HepG2 (cell line): ENCODE results near the gene TMEM87B. TPM values are rescaled to one million over a fixed set of nuclear protein-coding genes. Genes with fewer than 3 reads are reported as not detected.

Source experiments
- ADNP ChIP-seq: sonication (generic); formaldehyde crosslinking; IDR thresholded peaks from 2 replicates; pipeline ENCODE4 v1.4.0; 2020; ENCODE audit warnings: missing genetic modification reagents
- FOXA1 ChIP-seq, 2 experiments: fragments of 450-650 bp in 1 of 2; sonication (generic) in 1 of 2; formaldehyde crosslinking in 1 of 2; IDR thresholded peaks; 2 replicates each; pipeline versions ENCODE4 v1.4.0 to v1.6.1; 2016 to 2020; ENCODE audit warnings: missing genetic modification reagents in 1 of 2
- MAFF ChIP-seq: IDR thresholded peaks from 2 replicates; pipeline ENCODE4 v1.6.1; 2011; ENCODE audit warnings: low read depth, low read length, improper control_type of control experiment
- MBD4 ChIP-seq: IDR thresholded peaks from 2 replicates; pipeline ENCODE4 v1.6.1; 2012; ENCODE audit warnings: low read length, inconsistent platforms, borderline replicate concordance
- PLRG1 ChIP-seq: fragments of 450-650 bp; conservative IDR thresholded peaks from 2 replicates; pipeline ENCODE4 v1.6.1; 2016
- POGZ ChIP-seq: sonication (generic); formaldehyde crosslinking; IDR thresholded peaks from 2 replicates; pipeline ENCODE4 v1.4.0; 2020; ENCODE audit warnings: mild to moderate bottlenecking, missing genetic modification reagents
- RARA ChIP-seq: IDR thresholded peaks from 2 replicates; pipeline ENCODE4 v1.6.1; 2016; ENCODE audit warnings: missing genetic modification reagents, missing compliant biosample characterization
- SMC3 ChIP-seq: IDR thresholded peaks from 2 replicates; pipeline ENCODE4 v1.6.1; 2011; ENCODE audit warnings: low read length, improper control_type of control experiment
- SUZ12 ChIP-seq: fragments of 150-350 bp; IDR thresholded peaks from 2 replicates; pipeline ENCODE4 v1.6.1; 2014; ENCODE audit warnings: low read depth, low read length
- TAF15 ChIP-seq: fragments of 200-400 bp; formaldehyde crosslinking; IDR thresholded peaks from one replicate; pipeline ENCODE4 v1.6.1; 2018; ENCODE audit warnings: mild to moderate bottlenecking, low read depth, low read length; ENCODE audit not compliant: poor library complexity, severe bottlenecking
- ZNF136 ChIP-seq: sonication (generic); formaldehyde crosslinking; IDR thresholded peaks from 2 replicates; pipeline ENCODE4 v1.8.1; 2022; ENCODE audit warnings: low read depth, mild to moderate bottlenecking, moderate library complexity, missing genetic modification reagents
- ZNF530 ChIP-seq: sonication (generic); formaldehyde crosslinking; IDR thresholded peaks from 2 replicates; pipeline ENCODE4 v1.5.0; 2020; ENCODE audit warnings: low read depth, mild to moderate bottlenecking, missing genetic modification reagents
- ZNF564 ChIP-seq: sonication (generic); formaldehyde crosslinking; IDR thresholded peaks from 2 replicates; pipeline ENCODE4 v1.8.1; 2023; ENCODE audit warnings: mild to moderate bottlenecking, missing genetic modification reagents
- ZNF775 ChIP-seq: sonication (generic); formaldehyde crosslinking; IDR thresholded peaks from 2 replicates; pipeline ENCODE4 v1.4.0; 2020; ENCODE audit warnings: missing genetic modification reagents, mild to moderate bottlenecking, moderate library complexity, borderline replicate concordance
- polyA plus RNA-seq, 8 experiments: library from polyadenylated mRNA; depleted of rRNA in 3 of 8; stranded (reverse) in 7 of 8; unstranded in 1 of 8; fragments of >200 nt; fragmentation: Illumina TruSeq in 4 of 8; extraction: Trizol in 4 of 8; gene quantifications; 2 replicates each; pipeline versions ENCODE4 v1.2.1 to v1.2.3, GENCODE V29; 2011 to 2016; ENCODE audit warnings: low read depth in 4 of 8, missing spikeins in 1 of 8, mixed read lengths in 1 of 8; ENCODE audit not compliant: insufficient read depth in 1 of 8
- total RNA-seq, 5 experiments: library from RNA; depleted of rRNA; stranded (reverse); fragments of >200 nt; fragmentation: Illumina TruSeq; extraction: Trizol; gene quantifications; 2 replicates each; pipeline ENCODE4 v1.2.3, GENCODE V29; 2016; ENCODE audit warnings: low read depth in 1 of 5
- TF ChIP-seq, protein P1 (sequence below): IDR thresholded peaks from 2 replicates; pipeline ENCODE4 v1.6.1; 2016; ENCODE audit warnings: low read depth, missing genetic modification reagents, missing compliant biosample characterization
- TF ChIP-seq, protein P2 (sequence below): sonication (generic); formaldehyde crosslinking; IDR thresholded peaks from 2 replicates; pipeline ENCODE4 v1.9.0; 2021; ENCODE audit warnings: missing genetic modification reagents, borderline replicate concordance
- TF ChIP-seq, protein P3 (sequence below): sonication (generic); formaldehyde crosslinking; IDR thresholded peaks from 2 replicates; pipeline ENCODE4 v1.9.0; 2022; ENCODE audit warnings: low read depth, missing genetic modification reagents
- TF ChIP-seq, protein P4 (sequence below): sonication (generic); formaldehyde crosslinking; IDR thresholded peaks from 2 replicates; pipeline ENCODE4 v1.8.1; 2023; ENCODE audit warnings: missing genetic modification reagents, inconsistent platforms, borderline replicate concordance

The TMEM87B gene
- total and polyA plus RNA-seq, 2 of the 13 experiments (the other 11 are each of a cell fraction or from before 2014, with no cell fraction given), result 15.1 to 16.2 TPM

DNA sequence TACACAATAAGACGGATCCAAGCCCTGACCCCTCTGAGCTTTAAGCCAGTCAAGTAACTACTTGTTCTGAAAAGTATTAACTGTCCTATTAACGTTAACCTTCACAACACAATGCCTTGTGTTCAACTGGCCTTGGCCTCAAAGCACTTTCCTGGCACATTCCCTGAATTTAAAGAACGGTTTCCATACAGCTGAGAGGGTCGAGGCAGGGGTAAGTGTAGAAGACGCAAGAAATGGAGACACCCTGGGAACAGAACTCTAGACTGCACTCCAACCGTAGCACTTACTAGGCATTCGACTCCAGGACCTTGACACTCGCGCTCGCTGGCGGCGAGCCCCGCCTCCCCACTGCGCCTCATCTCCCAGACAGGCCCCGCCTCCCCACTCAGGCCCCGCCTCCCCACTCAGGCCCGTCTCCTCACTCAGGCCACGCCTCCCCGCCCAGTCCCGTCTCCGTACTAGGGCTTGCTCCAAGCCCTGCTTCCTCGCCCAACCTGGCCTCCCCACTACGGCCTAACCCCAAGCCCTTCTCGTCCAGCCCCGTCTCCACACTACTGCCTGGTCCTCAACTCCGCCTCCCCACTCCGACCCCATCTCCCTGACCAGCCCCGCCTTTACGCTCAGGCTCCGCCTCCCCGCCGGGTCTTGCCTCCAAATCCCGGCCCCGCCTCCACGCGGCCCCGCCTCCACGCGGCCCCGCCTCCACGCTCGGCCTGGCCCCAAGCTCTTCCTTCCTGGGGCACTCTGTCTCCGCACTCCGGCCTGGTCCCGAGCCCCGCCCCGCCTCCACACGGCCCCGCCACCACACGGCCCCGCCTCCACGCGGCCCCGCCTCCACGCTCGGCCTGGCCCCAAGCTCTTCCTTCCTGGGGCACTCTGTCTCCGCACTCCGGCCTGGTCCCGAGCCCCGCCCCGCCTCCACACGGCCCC, 887 bp upstream of the TMEM87B start (continued):
- TF ChIP-seq POGZ (CRISPR knock-in tag) (peak; percentile 32; the same call in 1 of the 2 replicates), ZNF530 (CRISPR knock-in tag) (no peak), ZNF136 (no peak), MBD4 (no peak), RARA (CRISPR knock-in tag) (no peak), FOXA1 (IDR thresholded peaks at IDR 0.05) (no peak), FOXA1 (CRISPR knock-in tag; IDR thresholded peaks at IDR 0.05) (no peak), ADNP (CRISPR knock-in tag) (no peak), TAF15 (no peak), ZNF564 (CRISPR knock-in tag) (no peak), SUZ12 (no peak), PLRG1 (no peak), ZNF775 (CRISPR knock-in tag) (no peak), SMC3 (no peak), MAFF (no peak)
- TF ChIP-seq, protein P1, sequence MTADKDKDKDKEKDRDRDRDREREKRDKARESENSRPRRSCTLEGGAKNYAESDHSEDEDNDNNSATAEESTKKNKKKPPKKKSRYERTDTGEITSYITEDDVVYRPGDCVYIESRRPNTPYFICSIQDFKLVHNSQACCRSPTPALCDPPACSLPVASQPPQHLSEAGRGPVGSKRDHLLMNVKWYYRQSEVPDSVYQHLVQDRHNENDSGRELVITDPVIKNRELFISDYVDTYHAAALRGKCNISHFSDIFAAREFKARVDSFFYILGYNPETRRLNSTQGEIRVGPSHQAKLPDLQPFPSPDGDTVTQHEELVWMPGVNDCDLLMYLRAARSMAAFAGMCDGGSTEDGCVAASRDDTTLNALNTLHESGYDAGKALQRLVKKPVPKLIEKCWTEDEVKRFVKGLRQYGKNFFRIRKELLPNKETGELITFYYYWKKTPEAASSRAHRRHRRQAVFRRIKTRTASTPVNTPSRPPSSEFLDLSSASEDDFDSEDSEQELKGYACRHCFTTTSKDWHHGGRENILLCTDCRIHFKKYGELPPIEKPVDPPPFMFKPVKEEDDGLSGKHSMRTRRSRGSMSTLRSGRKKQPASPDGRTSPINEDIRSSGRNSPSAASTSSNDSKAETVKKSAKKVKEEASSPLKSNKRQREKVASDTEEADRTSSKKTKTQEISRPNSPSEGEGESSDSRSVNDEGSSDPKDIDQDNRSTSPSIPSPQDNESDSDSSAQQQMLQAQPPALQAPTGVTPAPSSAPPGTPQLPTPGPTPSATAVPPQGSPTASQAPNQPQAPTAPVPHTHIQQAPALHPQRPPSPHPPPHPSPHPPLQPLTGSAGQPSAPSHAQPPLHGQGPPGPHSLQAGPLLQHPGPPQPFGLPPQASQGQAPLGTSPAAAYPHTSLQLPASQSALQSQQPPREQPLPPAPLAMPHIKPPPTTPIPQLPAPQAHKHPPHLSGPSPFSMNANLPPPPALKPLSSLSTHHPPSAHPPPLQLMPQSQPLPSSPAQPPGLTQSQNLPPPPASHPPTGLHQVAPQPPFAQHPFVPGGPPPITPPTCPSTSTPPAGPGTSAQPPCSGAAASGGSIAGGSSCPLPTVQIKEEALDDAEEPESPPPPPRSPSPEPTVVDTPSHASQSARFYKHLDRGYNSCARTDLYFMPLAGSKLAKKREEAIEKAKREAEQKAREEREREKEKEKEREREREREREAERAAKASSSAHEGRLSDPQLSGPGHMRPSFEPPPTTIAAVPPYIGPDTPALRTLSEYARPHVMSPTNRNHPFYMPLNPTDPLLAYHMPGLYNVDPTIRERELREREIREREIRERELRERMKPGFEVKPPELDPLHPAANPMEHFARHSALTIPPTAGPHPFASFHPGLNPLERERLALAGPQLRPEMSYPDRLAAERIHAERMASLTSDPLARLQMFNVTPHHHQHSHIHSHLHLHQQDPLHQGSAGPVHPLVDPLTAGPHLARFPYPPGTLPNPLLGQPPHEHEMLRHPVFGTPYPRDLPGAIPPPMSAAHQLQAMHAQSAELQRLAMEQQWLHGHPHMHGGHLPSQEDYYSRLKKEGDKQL (CRISPR knock-in tag), result no peak
- TF ChIP-seq, protein P2, sequence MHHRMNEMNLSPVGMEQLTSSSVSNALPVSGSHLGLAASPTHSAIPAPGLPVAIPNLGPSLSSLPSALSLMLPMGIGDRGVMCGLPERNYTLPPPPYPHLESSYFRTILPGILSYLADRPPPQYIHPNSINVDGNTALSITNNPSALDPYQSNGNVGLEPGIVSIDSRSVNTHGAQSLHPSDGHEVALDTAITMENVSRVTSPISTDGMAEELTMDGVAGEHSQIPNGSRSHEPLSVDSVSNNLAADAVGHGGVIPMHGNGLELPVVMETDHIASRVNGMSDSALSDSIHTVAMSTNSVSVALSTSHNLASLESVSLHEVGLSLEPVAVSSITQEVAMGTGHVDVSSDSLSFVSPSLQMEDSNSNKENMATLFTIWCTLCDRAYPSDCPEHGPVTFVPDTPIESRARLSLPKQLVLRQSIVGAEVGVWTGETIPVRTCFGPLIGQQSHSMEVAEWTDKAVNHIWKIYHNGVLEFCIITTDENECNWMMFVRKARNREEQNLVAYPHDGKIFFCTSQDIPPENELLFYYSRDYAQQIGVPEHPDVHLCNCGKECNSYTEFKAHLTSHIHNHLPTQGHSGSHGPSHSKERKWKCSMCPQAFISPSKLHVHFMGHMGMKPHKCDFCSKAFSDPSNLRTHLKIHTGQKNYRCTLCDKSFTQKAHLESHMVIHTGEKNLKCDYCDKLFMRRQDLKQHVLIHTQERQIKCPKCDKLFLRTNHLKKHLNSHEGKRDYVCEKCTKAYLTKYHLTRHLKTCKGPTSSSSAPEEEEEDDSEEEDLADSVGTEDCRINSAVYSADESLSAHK (CRISPR knock-in tag), result no peak
- TF ChIP-seq, protein P3, sequence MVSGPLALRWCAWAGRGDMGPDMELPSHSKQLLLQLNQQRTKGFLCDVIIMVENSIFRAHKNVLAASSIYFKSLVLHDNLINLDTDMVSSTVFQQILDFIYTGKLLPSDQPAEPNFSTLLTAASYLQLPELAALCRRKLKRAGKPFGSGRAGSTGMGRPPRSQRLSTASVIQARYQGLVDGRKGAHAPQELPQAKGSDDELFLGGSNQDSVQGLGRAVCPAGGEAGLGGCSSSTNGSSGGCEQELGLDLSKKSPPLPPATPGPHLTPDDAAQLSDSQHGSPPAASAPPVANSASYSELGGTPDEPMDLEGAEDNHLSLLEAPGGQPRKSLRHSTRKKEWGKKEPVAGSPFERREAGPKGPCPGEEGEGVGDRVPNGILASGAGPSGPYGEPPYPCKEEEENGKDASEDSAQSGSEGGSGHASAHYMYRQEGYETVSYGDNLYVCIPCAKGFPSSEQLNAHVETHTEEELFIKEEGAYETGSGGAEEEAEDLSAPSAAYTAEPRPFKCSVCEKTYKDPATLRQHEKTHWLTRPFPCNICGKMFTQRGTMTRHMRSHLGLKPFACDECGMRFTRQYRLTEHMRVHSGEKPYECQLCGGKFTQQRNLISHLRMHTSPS, result no peak
- TF ChIP-seq, protein P4, sequence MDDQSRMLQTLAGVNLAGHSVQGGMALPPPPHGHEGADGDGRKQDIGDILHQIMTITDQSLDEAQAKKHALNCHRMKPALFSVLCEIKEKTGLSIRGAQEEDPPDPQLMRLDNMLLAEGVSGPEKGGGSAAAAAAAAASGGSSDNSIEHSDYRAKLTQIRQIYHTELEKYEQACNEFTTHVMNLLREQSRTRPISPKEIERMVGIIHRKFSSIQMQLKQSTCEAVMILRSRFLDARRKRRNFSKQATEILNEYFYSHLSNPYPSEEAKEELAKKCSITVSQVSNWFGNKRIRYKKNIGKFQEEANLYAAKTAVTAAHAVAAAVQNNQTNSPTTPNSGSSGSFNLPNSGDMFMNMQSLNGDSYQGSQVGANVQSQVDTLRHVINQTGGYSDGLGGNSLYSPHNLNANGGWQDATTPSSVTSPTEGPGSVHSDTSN, result no peak
